HG02981 (cell line): ENCODE results near the gene CDK18.
"Not testable (repeated sequence)": the region's sequence is repeated elsewhere in the genome, so short reads cannot be mapped to it uniquely, and the experiment has no call there.

ENCODE experiments used
- ATAC-seq: cut with Tn5 transposase; IDR thresholded peaks from one replicate; pipeline ENCODE4 v1.9.1; 2021; ENCODE audit warnings: mild to moderate bottlenecking, moderate library complexity; ENCODE audit not compliant: unreplicated experiment

Gene CDK18

GRCh38 chr1:205480349-205480985 is 24.0 kb upstream of the CDK18 start:
- ATAC-seq = no peak

- no peak for ATAC-seq
Observed at GRCh38 chr1:205481218-205481617, 23.3 kb upstream of the CDK18 start.

- ATAC-seq = no peak
Observed at GRCh38 chr1:205481629-205482151, 22.8 kb upstream of the CDK18 start.

GRCh38 chr1:205482587-205482986 is 21.9 kb upstream of the CDK18 start:
- ATAC-seq = not testable (repeated sequence)

GRCh38 chr1:205483372-205483771 is 21.1 kb upstream of the CDK18 start:
- ATAC-seq = no peak

GRCh38 chr1:205484985-205485967 is 19.2 kb upstream of the CDK18 start:
- ATAC-seq = peak; percentile 54

GRCh38 chr1:205486258-205486657 is 18.2 kb upstream of the CDK18 start:
- no peak for ATAC-seq

GRCh38 chr1:205488074-205488723 is 16.3 kb upstream of the CDK18 start:
- no peak for ATAC-seq

- no peak for ATAC-seq
Observed at GRCh38 chr1:205491794-205492193, 12.7 kb upstream of the CDK18 start.

GRCh38 chr1:205492201-205492667 is 12.2 kb upstream of the CDK18 start:
- no peak for ATAC-seq

- no peak for ATAC-seq
Observed at GRCh38 chr1:205492774-205493173, 11.7 kb upstream of the CDK18 start.

GRCh38 chr1:205493241-205494085 is 11.0 kb upstream of the CDK18 start:
- no peak for ATAC-seq

- no peak for ATAC-seq
Observed at GRCh38 chr1:205494115-205494514, 10.4 kb upstream of the CDK18 start.

- ATAC-seq = no peak
Observed at GRCh38 chr1:205495237-205495823, 9.1 kb upstream of the CDK18 start.

- no peak for ATAC-seq
Observed at GRCh38 chr1:205496661-205497060, 7.8 kb upstream of the CDK18 start.

GRCh38 chr1:205497351-205497750 is 7.1 kb upstream of the CDK18 start:
- ATAC-seq = no peak

- no peak for ATAC-seq
Observed at GRCh38 chr1:205499789-205500188, 4.7 kb upstream of the CDK18 start.

- no peak for ATAC-seq
Observed at GRCh38 chr1:205500240-205501233, 3.9 kb upstream of the CDK18 start.
